NCI-H774 (cell line): ENCODE results near the gene KCTD1.

Source experiments
- DNase-seq: peaks from one replicate; lab custom pipeline; 2025; lab: John Stamatoyannopoulos, UW

Gene KCTD1

DNA sequence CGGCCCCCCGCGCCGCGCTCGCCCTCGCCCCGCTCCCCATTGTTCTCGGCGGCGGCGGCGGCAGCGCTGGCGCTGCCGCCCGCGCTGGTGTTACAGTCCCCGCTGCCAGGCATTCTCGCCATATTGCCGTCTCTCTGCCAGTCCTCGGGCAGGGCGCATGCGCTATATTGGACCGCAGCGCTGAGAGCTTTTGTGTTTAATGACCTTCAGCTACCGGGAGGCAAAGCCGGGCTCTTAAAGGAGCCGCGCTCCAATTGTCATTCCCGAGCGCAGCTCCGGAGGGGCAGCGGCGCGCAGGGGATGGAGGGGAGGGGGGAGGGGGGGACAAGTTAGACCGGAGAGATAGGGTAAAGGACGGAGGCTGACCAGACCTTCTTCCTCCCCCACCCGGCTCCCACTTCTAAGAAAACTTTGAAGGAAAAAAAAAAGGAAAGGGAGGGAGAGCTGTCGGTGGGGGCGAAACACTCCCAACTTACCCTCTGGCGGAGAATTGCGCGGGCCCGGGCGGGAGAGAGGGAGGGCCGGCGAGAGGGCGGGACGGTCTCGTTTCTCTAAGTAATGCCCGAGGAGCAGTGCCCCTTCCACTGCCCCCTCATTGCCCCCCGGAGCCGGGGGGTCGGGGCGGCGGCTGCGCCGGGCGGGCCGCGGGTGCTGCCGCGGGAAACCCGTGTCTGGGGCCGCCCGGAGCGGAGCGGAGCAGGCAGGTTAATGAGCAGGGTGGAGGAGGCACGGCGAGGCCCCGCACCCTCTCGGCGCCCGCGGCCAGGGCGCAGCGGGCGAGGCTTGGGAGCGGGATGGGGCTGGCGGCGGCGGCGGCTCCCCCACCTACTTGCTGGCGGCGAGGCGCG lies at the start of gene KCTD1:
Gene KCTD1 (minus strand): TSS at position 139 of the 848 bp plus-strand sequence. CDS start 17 bp downstream, at position 122.
- DNase-seq, result peak; percentile 82

GRCh38 chr18:26593365-26594320 lies 45.3 kb upstream of the KCTD1 start:
- no peak for DNase-seq

DNA sequence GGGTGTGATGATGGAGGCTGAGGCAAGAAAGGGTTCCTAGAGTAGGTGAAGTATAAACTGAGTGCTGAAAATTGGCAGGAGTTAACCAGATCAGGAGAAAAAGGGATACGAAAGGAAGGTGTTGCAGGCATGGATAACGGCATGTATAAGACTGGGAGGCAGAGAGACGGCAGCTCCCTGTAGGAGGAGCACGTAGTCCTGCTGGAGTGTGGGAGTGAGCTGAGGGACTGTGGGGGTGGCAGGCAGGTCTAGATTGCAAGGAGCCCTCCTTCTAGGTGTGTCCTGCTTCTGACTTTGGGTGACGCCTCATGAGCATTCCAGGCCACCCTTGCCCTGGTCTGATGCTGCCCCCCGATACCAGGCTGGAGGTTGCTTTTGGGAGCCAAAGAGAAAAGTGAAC lies 36.4 kb upstream of the KCTD1 start:
- DNase-seq, result no peak

- DNase-seq, result peak; percentile 71
These were observed 31.7 kb upstream of the KCTD1 start for GRCh38 chr18:26579941-26580618.

GRCh38 chr18:26575865-26576217 lies 27.5 kb upstream of the KCTD1 start:
- DNase-seq, result no peak

- no peak for DNase-seq
These were observed 26.9 kb upstream of the KCTD1 start for GRCh38 chr18:26574958-26575864.

DNA sequence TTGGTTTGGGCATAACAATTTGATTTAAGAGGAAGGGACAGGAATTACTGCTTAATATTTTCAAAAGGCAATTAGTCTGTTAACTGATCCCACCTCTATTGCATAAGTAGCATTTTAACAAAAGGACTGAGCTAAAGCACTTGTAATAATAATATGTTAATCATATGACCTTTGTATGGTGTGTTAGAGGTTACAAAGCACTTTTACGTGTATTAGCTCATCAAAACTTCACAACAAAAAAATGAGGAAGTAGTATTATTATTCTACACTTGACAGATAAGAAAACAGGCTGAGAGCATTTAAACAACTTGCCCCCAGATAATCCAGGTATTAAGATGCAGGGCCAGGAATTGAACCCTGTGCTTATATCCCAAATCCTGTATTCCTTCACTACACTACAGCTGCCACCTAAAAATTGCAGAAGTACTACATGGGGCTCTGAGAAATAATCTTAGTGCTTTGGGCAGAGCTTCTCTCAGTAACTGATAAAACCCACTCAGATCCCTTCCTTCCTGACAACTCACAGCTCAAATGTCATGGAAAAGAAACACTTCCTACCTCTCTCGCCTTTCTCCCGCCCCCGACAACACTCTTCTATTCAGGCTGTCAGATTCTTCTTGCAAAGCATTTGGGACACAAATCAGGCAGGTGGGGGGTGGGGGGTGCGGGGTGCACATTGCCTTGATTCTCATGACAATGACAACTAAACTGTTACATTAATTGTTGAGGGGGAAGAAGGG lies 20.7 kb upstream of the KCTD1 start:
- DNase-seq, result no peak

GRCh38 chr18:26568513-26568912 lies 20.2 kb upstream of the KCTD1 start:
- no peak for DNase-seq

- no peak for DNase-seq
These were observed 18.7 kb upstream of the KCTD1 start for GRCh38 chr18:26566874-26567555.

DNA sequence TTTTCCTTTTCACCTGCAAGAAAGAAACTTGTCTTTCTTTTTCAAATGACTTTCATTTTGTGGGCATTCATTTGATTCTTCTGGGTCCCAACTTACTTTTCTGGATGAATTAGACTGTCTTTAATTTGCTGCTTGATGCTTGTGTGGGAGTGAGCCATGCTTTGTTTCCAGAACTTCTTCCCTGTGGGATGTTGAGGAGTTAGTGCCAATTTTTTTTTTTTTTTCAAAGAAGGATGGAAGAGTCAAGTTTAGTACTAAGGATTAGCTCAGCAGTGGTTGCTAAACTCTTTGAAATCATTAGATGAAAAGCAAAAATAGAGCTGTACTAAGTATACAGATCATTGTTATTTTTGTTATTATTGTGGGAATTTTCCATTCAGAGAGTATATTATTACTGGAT lies 17.2 kb upstream of the KCTD1 start:
- no peak for DNase-seq

DNA sequence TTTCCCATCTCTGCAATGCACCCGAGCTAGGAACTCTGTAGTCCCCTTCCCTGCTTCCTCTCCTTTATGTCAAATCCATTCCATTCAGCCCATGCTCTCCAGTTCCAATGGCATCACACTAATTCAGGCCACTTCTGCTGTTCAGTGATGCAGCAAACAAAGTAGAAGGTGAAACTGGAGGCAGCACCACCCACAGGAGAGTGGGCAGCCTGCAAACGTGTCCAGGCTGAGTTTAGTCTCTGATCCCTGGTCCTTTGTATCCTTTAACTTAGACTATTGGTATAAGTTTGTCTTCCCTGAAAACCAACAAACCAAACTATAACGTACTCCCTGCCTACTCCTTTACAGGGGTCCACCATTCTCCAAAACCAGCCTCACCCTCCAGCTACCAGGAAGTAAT lies 14.7 kb upstream of the KCTD1 start:
- DNase-seq, result no peak

GRCh38 chr18:26562568-26562967 lies 14.2 kb upstream of the KCTD1 start:
- DNase-seq, result no peak

GRCh38 chr18:26561769-26562168 lies 13.4 kb upstream of the KCTD1 start:
- DNase-seq, result no peak

DNA sequence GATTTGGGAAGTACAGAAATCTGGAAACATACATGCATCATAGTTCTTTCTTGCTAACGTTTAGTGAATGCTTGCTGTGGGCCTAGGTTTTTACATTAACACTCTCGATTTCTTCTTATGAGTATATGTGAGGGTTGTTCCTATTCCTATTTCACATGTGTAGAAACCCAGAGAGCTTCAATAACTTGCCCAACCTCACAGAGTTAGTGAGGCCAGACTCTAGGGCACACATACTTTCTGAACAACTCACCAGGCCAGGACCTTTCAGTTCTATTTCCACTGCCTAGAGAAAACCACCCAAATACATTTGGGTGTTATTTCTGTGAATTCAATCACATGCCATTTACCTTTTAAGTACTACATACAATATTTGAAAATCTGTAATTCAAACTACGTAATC lies 8.2 kb upstream of the KCTD1 start:
- no peak for DNase-seq

DNA sequence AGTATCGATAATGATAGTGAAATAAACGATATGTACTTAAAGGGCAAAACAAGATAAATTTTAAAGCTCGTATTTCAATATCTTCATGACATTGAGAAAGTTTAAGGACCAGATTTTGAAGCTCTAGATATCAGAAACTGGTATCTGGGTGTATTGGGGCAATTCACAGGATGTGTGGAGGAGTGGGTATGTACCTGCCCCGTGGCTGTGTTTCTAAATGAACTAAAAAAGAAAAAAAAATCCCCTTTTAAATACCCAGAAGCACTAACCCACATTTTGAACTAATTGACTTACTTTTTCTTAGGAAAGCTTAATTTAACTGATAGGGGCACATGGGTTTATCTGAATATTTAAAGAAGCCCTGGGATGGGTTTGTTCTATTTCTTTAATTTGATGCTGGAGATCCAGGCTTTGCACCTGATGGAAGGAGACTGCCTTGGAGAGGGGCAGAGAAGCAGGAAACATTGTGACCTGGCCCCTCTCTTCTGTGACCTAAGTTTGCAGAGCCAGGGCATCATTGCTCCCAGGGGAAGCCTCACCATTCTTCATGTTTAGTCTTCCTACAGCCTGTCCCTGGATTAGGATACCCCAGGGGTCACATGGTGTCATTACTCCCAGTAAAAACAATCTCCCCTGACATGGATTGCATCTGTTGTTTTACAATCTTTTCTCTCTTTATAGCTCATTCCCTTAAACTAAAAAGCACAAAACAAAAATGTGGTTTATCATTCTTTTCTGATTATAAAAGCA lies 7.6 kb upstream of the KCTD1 start:
- no peak for DNase-seq

GRCh38 chr18:26553943-26554342 lies 5.6 kb upstream of the KCTD1 start:
- DNase-seq, result no peak

- no peak for DNase-seq
These were observed 3.3 kb upstream of the KCTD1 start for GRCh38 chr18:26551695-26552081.

GRCh38 chr18:26550998-26551694 lies 2.8 kb upstream of the KCTD1 start:
- DNase-seq, result no peak
